GM12878 (cell line): ENCODE data around the gene FMNL2. TPM values are rescaled to one million over a fixed set of nuclear protein-coding genes. Genes with fewer than 3 reads are reported as not detected.

Experiments used
- ATAC-seq: fragments of 200-7000 bp; cut with Tn5 transposase; 3 replicates; pipeline ENCODE4 v1.9.1; 2020; ENCODE audit warnings: mild to moderate bottlenecking, moderate library complexity
- BruUV-seq: library from RNA; stranded (reverse); fragments of 400-500 nt; replicated peaks from 2 replicates; lab custom pipeline; 2021; lab: Mats Ljungman, UMichigan
- CTCF ChIA-PET: fragments of 300-600 bp; sonication (Branson Sonifier 250); formaldehyde crosslinking; extraction: SDS; loops from one replicate; lab custom pipeline; 2021; ENCODE audit warnings: inconsistent platforms; lab: Yijun Ruan, JAX
- POLR2A ChIA-PET: fragments of 350-600 bp; formaldehyde crosslinking; extraction: SDS; loops from one replicate; lab custom pipeline; 2021; ENCODE audit warnings: inconsistent platforms; lab: Charles Lee
- RAD21 ChIA-PET: fragments of 300-600 bp; sonication (Branson Sonifier 250); formaldehyde crosslinking; loops from one replicate; lab custom pipeline; 2023; ENCODE audit warnings: antibody characterized with exemption; ENCODE audit not compliant: unreplicated experiment; lab: Charles Lee
- SMC1A ChIA-PET: fragments of 300-600 bp; sonication (Branson Sonifier 250); formaldehyde crosslinking; loops from one replicate; lab custom pipeline; 2023; ENCODE audit not compliant: unreplicated experiment, uncharacterized antibody; lab: Charles Lee
- DNase-seq: peaks from one replicate; pipeline ENCODE4 v3.0.0-alpha.2; 2011; ENCODE audit warnings: low read depth, low spot score
- FAIRE-seq: peaks from 3 replicates; lab custom pipeline; 2011; peaks lifted over from hg19 to GRCh38; lab: Jason Lieb, UNC
- H2AFZ ChIP-seq: 2 replicates; pipeline ENCODE4 v1.6.0; 2011; ENCODE audit warnings: low read depth, low read length, control low read depth; ENCODE audit not compliant: control insufficient read depth
- H3K27ac ChIP-seq: 2 replicates; pipeline ENCODE4 v1.5.1; 2011; ENCODE audit warnings: control low read depth; ENCODE audit not compliant: control insufficient read depth, insufficient read depth
- H3K27me3 ChIP-seq, 2 experiments: replicated peaks in 1 of 2; 2 replicates each; pipeline versions ENCODE4 v1.6.0 to v1.6.1; 2011; ENCODE audit warnings: low read length in 1 of 2; ENCODE audit not compliant: control insufficient read depth in 2 of 2, insufficient read depth in 2 of 2
- H3K36me3 ChIP-seq, 2 experiments: 2 replicates each; pipeline ENCODE4 v1.5.1; 2011; ENCODE audit warnings: low read length in 1 of 2; ENCODE audit not compliant: control insufficient read depth in 2 of 2, insufficient read depth in 2 of 2
- H3K4me1 ChIP-seq: 2 replicates; pipeline ENCODE4 v1.6.1; 2011; ENCODE audit warnings: mild to moderate bottlenecking, low read length, moderate library complexity, mixed read lengths; ENCODE audit not compliant: control insufficient read depth, insufficient read depth
- H3K4me2 ChIP-seq: 2 replicates; pipeline ENCODE4 v1.6.0; 2011; ENCODE audit warnings: control low read depth; ENCODE audit not compliant: control insufficient read depth, insufficient read depth
- H3K4me3 ChIP-seq: fragments of 200-600 bp; sonication (generic); 2 replicates; pipeline ENCODE4 v1.5.1; 2016
- H3K79me2 ChIP-seq: 2 replicates; pipeline ENCODE4 v1.6.0; 2011; ENCODE audit warnings: low read length; ENCODE audit not compliant: control insufficient read depth, insufficient read depth
- H3K9ac ChIP-seq: 2 replicates; pipeline ENCODE4 v1.8.0; 2011; ENCODE audit warnings: low read length, control low read depth, mixed read lengths; ENCODE audit not compliant: control insufficient read depth, insufficient read depth
- H3K9me3 ChIP-seq: replicated peaks from 3 replicates; pipeline ENCODE4 v1.5.1; 2011; ENCODE audit warnings: mild to moderate bottlenecking, low read length; ENCODE audit not compliant: control insufficient read depth, insufficient read depth
- H4K20me1 ChIP-seq: 2 replicates; pipeline ENCODE4 v1.6.0; 2011; ENCODE audit not compliant: control insufficient read depth, insufficient read depth
- ASH2L ChIP-seq: fragments of 300-600, 200-600 bp; sonication (generic); IDR thresholded peaks from 2 replicates; pipeline ENCODE4 v1.6.1; 2017; ENCODE audit warnings: low read depth, mild to moderate bottlenecking, borderline replicate concordance
- ATF7 ChIP-seq: fragments of 450-650 bp; IDR thresholded peaks from 2 replicates; pipeline ENCODE4 v1.6.1; 2016; ENCODE audit warnings: low read depth, mild to moderate bottlenecking
- ETV6 ChIP-seq, 2 experiments: fragments of 450-650 bp in 1 of 2; IDR thresholded peaks in 1 of 2; conservative IDR thresholded peaks in 1 of 2; 2 replicates each; pipeline ENCODE4 v1.6.1; 2014; ENCODE audit warnings: antibody characterized with exemption in 1 of 2, borderline replicate concordance in 1 of 2, low read depth in 1 of 2, mild to moderate bottlenecking in 1 of 2, moderate library complexity in 1 of 2
- JUNB ChIP-seq: IDR thresholded peaks from 2 replicates; pipeline ENCODE4 v1.6.1; 2016; ENCODE audit warnings: antibody characterized with exemption, mild to moderate bottlenecking
- KAT2A ChIP-seq: conservative IDR thresholded peaks from 2 replicates; pipeline ENCODE4 v1.6.1; 2011; ENCODE audit warnings: low read depth, low read length; ENCODE audit not compliant: control insufficient read depth
- RB1 ChIP-seq: fragments of 450-650 bp; formaldehyde crosslinking; IDR thresholded peaks from 2 replicates; pipeline ENCODE4 v1.6.1; 2017; ENCODE audit warnings: mild to moderate bottlenecking, borderline replicate concordance
- SUPT20H ChIP-seq: IDR thresholded peaks from 2 replicates; pipeline ENCODE4 v1.6.1; 2011; ENCODE audit warnings: low read depth, mild to moderate bottlenecking, low read length, moderate library complexity, borderline replicate concordance; ENCODE audit not compliant: control insufficient read depth
- ZNF384 ChIP-seq: IDR thresholded peaks from 2 replicates; pipeline ENCODE4 v1.6.1; 2012; ENCODE audit warnings: low read depth, mild to moderate bottlenecking, low read length, improper control_type of control experiment, borderline replicate concordance
- WGBS: methylation state at CpG from one replicate; pipeline ENCODE4 v1.1.6; 2016; ENCODE audit warnings: low lambda C conversion rate; ENCODE audit not compliant: insufficient replicate concordance, insufficient coverage; ENCODE audit errors: missing lambda C conversion rate; 5-methylcytosine and 5-hydroxymethylcytosine counted together
- in situ Hi-C: fragments of 300-500 bp; cut with MboI; formaldehyde crosslinking; loops from 9 replicates; pipeline ENCODE4 v1.14.3; 2018; ENCODE audit warnings: mixed read lengths
- intact Hi-C: fragments of 100-400 bp; cut with micrococcal nuclease; formaldehyde crosslinking; loops from one replicate; pipeline ENCODE4 v1.14.2; 2022; ENCODE audit not compliant: unreplicated experiment
- polyA plus RNA-seq, 11 experiments: library from polyadenylated mRNA; depleted of rRNA in 4 of 11; unstranded in 6 of 11; stranded (reverse) in 5 of 11; fragments of >200 nt; fragmentation: Nextera tagmentation in 4 of 11; fragmentation: Illumina TruSeq in 1 of 11; extraction: Ambion mirVana in 4 of 11; extraction: Trizol in 1 of 11; gene quantifications; 1 replicate in 1 of 11; 2 replicates in 10 of 11; pipeline versions ENCODE4 v1.2.1 to v1.2.3, GENCODE V29; 2011 to 2016; ENCODE audit warnings: inconsistent platforms in 2 of 11, missing spikeins in 2 of 11, low read depth in 1 of 11
- total RNA-seq, 4 experiments: library from RNA; depleted of rRNA in 3 of 4; stranded (reverse); fragments of >200 nt in 3 of 4; fragmentation: Illumina TruSeq in 1 of 4; extraction: Trizol in 1 of 4; gene quantifications; 2 replicates each; pipeline versions ENCODE4 v1.2.1 to v1.2.3, GENCODE V29; 2013 to 2021
- TF ChIP-seq, protein P1 (sequence below): fragments of 450-650 bp; IDR thresholded peaks from 2 replicates; pipeline ENCODE4 v1.6.1; 2017; ENCODE audit warnings: low read depth, mild to moderate bottlenecking, moderate library complexity

The FMNL2 gene
- total and polyA plus RNA-seq, 10 of the 15 experiments (the other 5 are each of a cell fraction or from before 2014, with no cell fraction given), result 0.13 to 9.9 (median 0.35) TPM

DNA sequence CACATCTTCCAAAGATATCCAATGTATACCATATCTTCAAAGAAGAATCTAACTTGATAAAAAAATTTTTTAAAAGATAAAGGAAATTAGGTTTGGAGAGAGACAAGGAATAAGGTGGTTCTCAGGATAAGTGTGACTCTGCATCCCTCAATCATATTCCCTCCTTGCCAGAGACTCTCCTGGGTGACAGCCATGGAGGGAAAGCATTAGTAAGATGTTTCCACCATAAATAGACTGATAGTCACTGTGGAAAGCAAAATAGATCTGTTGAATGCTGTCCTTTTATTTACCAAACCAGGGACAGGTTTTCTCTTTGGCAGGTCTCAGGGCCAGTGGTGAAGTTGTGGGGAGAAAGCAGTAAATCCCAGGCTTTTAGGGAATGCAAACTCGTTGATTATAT is 274.7 kb downstream of the FMNL2 start:
- intact Hi-C loops (loop anchor here (5.0 kb wide), 2 partner anchors 102 to 272 kb away; partner anchors contain the start of gene FMNL2), in situ Hi-C loops (no loop called here)
- Histone ChIP-seq H3K36me3 (no peaks in the 10 kb centered on the region), H4K20me1 (no peaks in the 10 kb centered on the region), H3K4me2 (no peak overlapping the region), H3K4me1 (peaks cover 20% of the 10 kb centered on the region), H3K27me3 (no peaks in the 10 kb centered on the region), H2AFZ (no peak overlapping the region), H3K9me3 (no peaks in the 10 kb centered on the region), H3K79me2 (no peaks in the 10 kb centered on the region), H3K4me3 (no peak overlapping the region), H3K9ac (no peak overlapping the region), H3K27ac (no peak overlapping the region)
- no peak for FAIRE-seq
- WGBS, result 14% methylated on average over 1 of the region's 1 CpG
- RAD21 ChIA-PET, result no interaction called here
- ATAC-seq, result no peak
- TF ChIP-seq ASH2L, result no peak
- no TSS peak for BruUV-seq
- CTCF ChIA-PET, result no interaction called here
- DNase-seq, result no peak
- SMC1A ChIA-PET, result no interaction called here
- POLR2A ChIA-PET, result no interaction called here

DNA sequence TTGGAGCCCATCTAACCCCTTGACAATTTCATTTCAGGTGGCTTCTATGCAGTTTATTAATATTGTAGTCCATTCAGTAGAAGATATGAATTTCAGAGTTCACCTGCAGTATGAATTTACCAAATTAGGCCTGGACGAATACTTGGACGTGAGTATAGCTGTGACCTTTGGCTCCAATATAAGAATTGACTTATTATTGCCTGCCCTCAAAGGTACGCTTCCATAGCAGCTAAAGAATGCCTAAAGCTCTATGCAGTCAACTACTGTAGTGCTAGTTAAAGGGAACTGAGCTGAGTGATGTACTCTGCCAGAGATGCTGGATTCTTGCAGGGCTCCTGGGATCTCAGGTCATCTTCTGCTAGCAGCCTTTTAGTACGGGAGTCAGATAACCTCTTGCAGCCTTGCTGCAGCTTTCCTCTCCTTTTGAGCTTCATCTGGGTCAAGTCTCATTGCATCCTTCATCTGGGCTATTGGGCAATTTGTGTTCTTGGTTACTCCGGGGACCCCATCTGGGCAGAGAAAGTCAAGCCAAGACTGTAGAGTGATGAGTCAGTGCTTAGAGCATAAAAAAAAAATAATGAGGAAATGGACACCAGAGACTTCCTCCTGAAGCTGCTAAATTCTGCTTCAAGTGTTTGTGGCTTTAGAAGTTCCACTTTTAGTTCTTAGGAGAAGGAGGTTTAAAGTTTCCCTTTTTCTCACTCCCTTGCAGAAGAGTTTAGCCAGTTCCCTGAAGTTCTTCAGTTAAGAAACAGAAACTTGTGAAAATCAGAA is 276.7 kb downstream of the FMNL2 start:
- H3K27me3 ChIP-seq, result no peaks in the 10 kb centered on the region
- FAIRE-seq (peak; percentile 35), DNase-seq (peak; percentile 64), ATAC-seq (peak; percentile 88)
- H3K36me3 ChIP-seq, result no peaks in the 10 kb centered on the region
- ChIA-PET CTCF (interaction anchor here (0.6 to 4.8 kb wide), 4 partner anchors 14 to 196 kb away, joined by 3 to 42 read pairs (median 14); no protein-coding TSS in a partner anchor), RAD21 (interaction anchor here (1.1 to 3.3 kb wide), 6 partner anchors 24 to 435 kb away, joined by 5 to 25 read pairs (median 7); no protein-coding TSS in a partner anchor), SMC1A (interaction anchor here (0.8 to 5.2 kb wide), 16 partner anchors 16 to 436 kb away, joined by 3 to 30 read pairs (median 5); partner anchors contain the start of gene STAM2), POLR2A (interaction anchor here (2.3 kb wide), 1 partner anchor 39 kb away, joined by 9 read pairs; no protein-coding TSS in a partner anchor)
- WGBS, result 54% methylated on average over 5 of the region's 5 CpGs
- peak overlapping the region; percentile 26 for H2AFZ ChIP-seq
- H3K9me3 ChIP-seq, result no peaks in the 10 kb centered on the region
- peak overlapping the region; percentile 64 for H3K27ac ChIP-seq
- peaks cover 20% of the 10 kb centered on the region for H3K4me1 ChIP-seq
- no peaks in the 10 kb centered on the region for H4K20me1 ChIP-seq
- H3K79me2 ChIP-seq, result no peaks in the 10 kb centered on the region
- no TSS peak for BruUV-seq
- in situ Hi-C loops, result no loop called here
- no peak overlapping the region for H3K9ac ChIP-seq
- peak overlapping the region; percentile 49; the same call in 1 of the 2 replicates for H3K4me3 ChIP-seq
- intact Hi-C loops, result loop anchor here (2.0 to 5.0 kb wide), 3 partner anchors 45 to 274 kb away; partner anchors contain the start of gene FMNL2
- H3K4me2 ChIP-seq, result peak overlapping the region; percentile 85
- TF ChIP-seq ATF7 (peak; percentile 60; the same call in 1 of the 2 replicates), ETV6 (conservative IDR thresholded peaks at IDR 0.05 in 1 of 2, IDR thresholded peaks at IDR 0.05 in 1 of 2; ENCODE audit: borderline replicate concordance in 1 of 2, low read depth in 1 of 2) (peak in 1 of 2 experiments; percentile 89; a peak in 2 of 4 replicates), KAT2A (no peak), RB1 (no peak), ZNF384 (peak; percentile 88), SUPT20H (no peak), JUNB (peak; percentile 54)
- TF ChIP-seq, protein P1, sequence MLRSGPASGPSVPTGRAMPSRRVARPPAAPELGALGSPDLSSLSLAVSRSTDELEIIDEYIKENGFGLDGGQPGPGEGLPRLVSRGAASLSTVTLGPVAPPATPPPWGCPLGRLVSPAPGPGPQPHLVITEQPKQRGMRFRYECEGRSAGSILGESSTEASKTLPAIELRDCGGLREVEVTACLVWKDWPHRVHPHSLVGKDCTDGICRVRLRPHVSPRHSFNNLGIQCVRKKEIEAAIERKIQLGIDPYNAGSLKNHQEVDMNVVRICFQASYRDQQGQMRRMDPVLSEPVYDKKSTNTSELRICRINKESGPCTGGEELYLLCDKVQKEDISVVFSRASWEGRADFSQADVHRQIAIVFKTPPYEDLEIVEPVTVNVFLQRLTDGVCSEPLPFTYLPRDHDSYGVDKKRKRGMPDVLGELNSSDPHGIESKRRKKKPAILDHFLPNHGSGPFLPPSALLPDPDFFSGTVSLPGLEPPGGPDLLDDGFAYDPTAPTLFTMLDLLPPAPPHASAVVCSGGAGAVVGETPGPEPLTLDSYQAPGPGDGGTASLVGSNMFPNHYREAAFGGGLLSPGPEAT, result peak; percentile 82; the same call in 1 of the 2 replicates
